GM23338 (cell line): ENCODE results near the gene DTX1. TPM values are rescaled to one million over a fixed set of nuclear protein-coding genes. Genes with fewer than 3 reads are reported as not detected.

Experiments
- ATAC-seq: fragments of 200-7000 bp; cut with Tn5 transposase; 3 replicates; pipeline ENCODE4 v1.9.1; 2020
- DNase-seq: peaks from one replicate; pipeline ENCODE4 v3.0.0-alpha.2; 2015; ENCODE audit warnings: low spot score
- H2AFZ ChIP-seq: fragments of 200-600 bp; sonication (generic); 2 replicates; pipeline ENCODE4 v1.8.0; 2016; ENCODE audit warnings: antibody characterized with exemption, mild to moderate bottlenecking, moderate library complexity
- H3F3A ChIP-seq: fragments of 200-600 bp; sonication (generic); replicated peaks from 2 replicates; pipeline ENCODE4 v1.8.0; 2017; ENCODE audit warnings: antibody characterized with exemption, mixed run types, low read depth
- H3K27ac ChIP-seq: fragments of 200-600 bp; sonication (generic); 2 replicates; pipeline ENCODE4 v1.6.1; 2016; ENCODE audit warnings: low read depth
- H3K27me3 ChIP-seq: fragments of 200-600 bp; sonication (generic); 2 replicates; pipeline ENCODE4 v1.8.0; 2016; ENCODE audit warnings: mild to moderate bottlenecking, mixed run types, moderate library complexity; ENCODE audit not compliant: insufficient read depth
- H3K36me3 ChIP-seq: fragments of 200-600 bp; sonication (generic); 2 replicates; pipeline ENCODE4 v1.8.0; 2016; ENCODE audit warnings: mild to moderate bottlenecking; ENCODE audit not compliant: insufficient read depth
- H3K4me1 ChIP-seq: fragments of 200-600 bp; sonication (generic); 2 replicates; pipeline ENCODE4 v1.8.0; 2016; ENCODE audit warnings: mild to moderate bottlenecking, moderate library complexity; ENCODE audit not compliant: insufficient read depth
- H3K4me2 ChIP-seq: fragments of 200-600 bp; sonication (generic); 2 replicates; pipeline ENCODE4 v1.7.1; 2017; ENCODE audit warnings: mixed run types
- H3K4me3 ChIP-seq: fragments of 200-600 bp; sonication (generic); 2 replicates; pipeline ENCODE4 v1.6.1; 2016; ENCODE audit warnings: mixed run types
- H3K79me2 ChIP-seq: fragments of 200-600 bp; sonication (generic); replicated peaks from 2 replicates; pipeline ENCODE4 v1.8.0; 2017; ENCODE audit warnings: mild to moderate bottlenecking; ENCODE audit not compliant: insufficient read depth
- H3K9me2 ChIP-seq: fragments of 200-600 bp; sonication (generic); 2 replicates; pipeline ENCODE4 v1.8.0; 2017; ENCODE audit not compliant: insufficient read depth
- H4K20me1 ChIP-seq: fragments of 200-600 bp; sonication (generic); replicated peaks from 2 replicates; pipeline ENCODE4 v1.8.0; 2017; ENCODE audit warnings: mild to moderate bottlenecking; ENCODE audit not compliant: insufficient read depth
- H3K27ac Mint-ChIP-seq: 2 replicates; pipeline ENCODE4 v1.8.0; 2020; ENCODE audit warnings: inconsistent platforms, mild to moderate bottlenecking, moderate library complexity, mixed read lengths
- H3K27me3 Mint-ChIP-seq: 3 replicates; pipeline ENCODE4 v1.8.0; 2022; ENCODE audit warnings: low read depth, mild to moderate bottlenecking, moderate library complexity, mixed read lengths, inconsistent platforms; ENCODE audit not compliant: insufficient read depth, poor library complexity
- H3K36me3 Mint-ChIP-seq: 3 replicates; pipeline ENCODE4 v1.8.0; 2021; ENCODE audit warnings: low read depth, mild to moderate bottlenecking, inconsistent platforms, moderate library complexity, mixed read lengths
- H3K4me1 Mint-ChIP-seq: 3 replicates; pipeline ENCODE4 v1.8.0; 2020; ENCODE audit warnings: mild to moderate bottlenecking, inconsistent platforms, mixed read lengths
- H3K4me3 Mint-ChIP-seq: 3 replicates; pipeline ENCODE4 v1.8.0; 2021; ENCODE audit warnings: moderate library complexity, mild to moderate bottlenecking, inconsistent platforms, mixed read lengths
- H3K9me3 Mint-ChIP-seq: 3 replicates; pipeline ENCODE4 v1.8.0; 2020; ENCODE audit warnings: moderate library complexity, mild to moderate bottlenecking, inconsistent platforms, mixed read lengths
- CTCF ChIP-seq, 2 experiments: fragments of 200-600 bp in 1 of 2; sonication (generic) in 1 of 2; conservative IDR thresholded peaks; 2 replicates each; pipeline versions ENCODE4 v1.5.1 to v1.6.1; 2016 to 2017; ENCODE audit warnings: antibody characterized with exemption in 2 of 2, low read depth in 2 of 2, mild to moderate bottlenecking in 2 of 2, moderate library complexity in 1 of 2
- ETS1 ChIP-seq: IDR thresholded peaks from 2 replicates; pipeline ENCODE4 v1.6.1; 2016; ENCODE audit warnings: antibody characterized with exemption
- EZH2 ChIP-seq: fragments of 200-600 bp; sonication (generic); IDR thresholded peaks from one replicate; pipeline ENCODE4 v1.8.0; 2017; ENCODE audit warnings: antibody characterized with exemption, mild to moderate bottlenecking, low read depth; ENCODE audit not compliant: unreplicated experiment
- EZH2phosphoT487 ChIP-seq: fragments of 200-600 bp; sonication (generic); IDR thresholded peaks from one replicate; pipeline ENCODE4 v1.8.1; 2018; ENCODE audit warnings: antibody characterized with exemption; ENCODE audit not compliant: unreplicated experiment
- JUNB ChIP-seq: IDR thresholded peaks from one replicate; pipeline ENCODE4 v1.6.1; 2016; ENCODE audit warnings: antibody characterized with exemption; ENCODE audit not compliant: unreplicated experiment
- NANOG ChIP-seq: IDR thresholded peaks from 2 replicates; pipeline ENCODE4 v1.6.1; 2016; ENCODE audit warnings: antibody characterized with exemption, borderline replicate concordance
- POLR2AphosphoS5 ChIP-seq: IDR thresholded peaks from 2 replicates; pipeline ENCODE4 v1.6.1; 2016; ENCODE audit warnings: antibody characterized with exemption, low read depth
- STAT1 ChIP-seq: IDR thresholded peaks from one replicate; pipeline ENCODE4 v1.6.1; 2016; ENCODE audit warnings: antibody characterized with exemption; ENCODE audit not compliant: unreplicated experiment
- ZNF331 ChIP-seq: fragments of 250-450 bp; sonication (Bioruptor Pico); IDR thresholded peaks from 2 replicates; pipeline ENCODE4 v1.5.0; 2020; ENCODE audit warnings: low read depth, mild to moderate bottlenecking, moderate library complexity
- ZNF462 ChIP-seq: fragments of 250-450 bp; sonication (Bioruptor Pico); IDR thresholded peaks from 2 replicates; pipeline ENCODE4 v1.5.0; 2020; ENCODE audit warnings: mild to moderate bottlenecking, moderate library complexity
- polyA plus RNA-seq: library from polyadenylated mRNA; unstranded; fragments of >200 nt; fragmentation: Nextera tagmentation; extraction: Ambion mirVana; gene quantifications from 2 replicates; pipeline ENCODE4 v1.2.1, GENCODE V29; 2016
- total RNA-seq: library from RNA; depleted of rRNA; stranded (reverse); fragments of >200 nt; shearing (Covaris generic); gene quantifications from 2 replicates; pipeline ENCODE4 v1.2.3, GENCODE V29; 2014
- TF ChIP-seq, protein P1 (sequence below): IDR thresholded peaks from one replicate; pipeline ENCODE4 v1.6.1; 2018; ENCODE audit warnings: antibody characterized with exemption; ENCODE audit not compliant: unreplicated experiment

Gene DTX1
- total and polyA plus RNA-seq, 2 experiments from 2014 or later, result 1.6 to 9.0 TPM

DNA sequence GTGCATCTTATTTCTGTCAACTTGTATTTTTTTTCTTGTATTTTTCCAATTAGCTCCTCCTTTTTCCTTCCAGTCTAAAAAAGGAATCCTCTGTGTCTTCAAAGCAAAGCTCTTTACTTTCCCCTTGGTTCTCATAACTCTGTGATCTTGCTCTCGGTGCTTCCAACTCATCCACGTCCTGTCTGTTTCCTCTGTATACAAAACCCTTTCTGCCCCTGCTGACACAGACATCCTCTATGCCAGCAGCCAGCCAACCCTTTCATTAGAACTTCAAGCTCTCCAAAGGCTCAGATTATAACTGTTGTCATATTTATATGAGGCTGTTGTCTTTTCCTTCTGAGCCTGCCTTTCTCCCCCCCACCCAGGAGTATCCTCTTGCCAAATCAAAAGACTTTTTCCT lies 45.8 kb upstream of the DTX1 start (continued):
- TF ChIP-seq CTCF (conservative IDR thresholded peaks at IDR 0.05; ENCODE audit: low read depth in 2 of 2), result no peak

DNA sequence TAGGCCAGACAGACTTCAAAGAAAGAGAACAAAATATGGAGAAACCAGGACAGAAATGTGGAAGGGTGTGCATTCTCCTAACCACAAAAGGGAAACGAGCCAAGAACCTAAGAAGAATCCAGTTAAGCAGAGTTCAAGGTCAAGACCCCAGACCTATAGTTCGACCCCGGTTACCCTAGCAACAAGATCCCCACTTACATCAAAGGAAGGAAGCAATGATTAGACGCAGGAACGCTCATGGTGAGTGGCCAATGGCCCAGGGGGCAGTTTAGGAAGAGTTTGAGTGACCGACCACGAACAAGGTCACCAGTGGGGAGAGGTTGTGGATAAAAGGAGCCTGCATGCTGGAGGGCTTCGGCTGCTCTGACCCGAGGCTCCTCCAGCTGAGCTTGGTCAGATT lies 42.0 kb upstream of the DTX1 start:
- Histone ChIP-seq H4K20me1 (no peaks in the 10 kb centered on the region), H3K36me3 (no peaks in the 10 kb centered on the region; the same call in 1 of the 2 replicates), H3K4me2 (no peak overlapping the region), H3K4me3 (no peak overlapping the region), H3K27me3 (no peaks in the 10 kb centered on the region), H3K4me1 (no peaks in the 10 kb centered on the region), H3K79me2 (no peaks in the 10 kb centered on the region), H3F3A (no peaks in the 10 kb centered on the region), H3K27ac (no peak overlapping the region), H3K9me2 (no peaks in the 10 kb centered on the region), H2AFZ (no peak overlapping the region)
- H3K27me3 Mint-ChIP-seq, result peaks cover 3% of the 10 kb centered on the region
- H3K4me3 Mint-ChIP-seq, result no peak overlapping the region
- no peak overlapping the region for H3K27ac Mint-ChIP-seq
- DNase-seq (no peak), ATAC-seq (no peak)
- H3K4me1 Mint-ChIP-seq, result no peaks in the 10 kb centered on the region
- H3K9me3 Mint-ChIP-seq, result peaks cover 16% of the 10 kb centered on the region
- H3K36me3 Mint-ChIP-seq, result no peaks in the 10 kb centered on the region
- no peak for TF ChIP-seq STAT1
- TF ChIP-seq POLR2AphosphoS5, result no peak
- TF ChIP-seq EZH2, result no peak
- no peak for TF ChIP-seq ETS1
- TF ChIP-seq CTCF (conservative IDR thresholded peaks at IDR 0.05; ENCODE audit: low read depth in 2 of 2), result no peak
- TF ChIP-seq, protein P1, sequence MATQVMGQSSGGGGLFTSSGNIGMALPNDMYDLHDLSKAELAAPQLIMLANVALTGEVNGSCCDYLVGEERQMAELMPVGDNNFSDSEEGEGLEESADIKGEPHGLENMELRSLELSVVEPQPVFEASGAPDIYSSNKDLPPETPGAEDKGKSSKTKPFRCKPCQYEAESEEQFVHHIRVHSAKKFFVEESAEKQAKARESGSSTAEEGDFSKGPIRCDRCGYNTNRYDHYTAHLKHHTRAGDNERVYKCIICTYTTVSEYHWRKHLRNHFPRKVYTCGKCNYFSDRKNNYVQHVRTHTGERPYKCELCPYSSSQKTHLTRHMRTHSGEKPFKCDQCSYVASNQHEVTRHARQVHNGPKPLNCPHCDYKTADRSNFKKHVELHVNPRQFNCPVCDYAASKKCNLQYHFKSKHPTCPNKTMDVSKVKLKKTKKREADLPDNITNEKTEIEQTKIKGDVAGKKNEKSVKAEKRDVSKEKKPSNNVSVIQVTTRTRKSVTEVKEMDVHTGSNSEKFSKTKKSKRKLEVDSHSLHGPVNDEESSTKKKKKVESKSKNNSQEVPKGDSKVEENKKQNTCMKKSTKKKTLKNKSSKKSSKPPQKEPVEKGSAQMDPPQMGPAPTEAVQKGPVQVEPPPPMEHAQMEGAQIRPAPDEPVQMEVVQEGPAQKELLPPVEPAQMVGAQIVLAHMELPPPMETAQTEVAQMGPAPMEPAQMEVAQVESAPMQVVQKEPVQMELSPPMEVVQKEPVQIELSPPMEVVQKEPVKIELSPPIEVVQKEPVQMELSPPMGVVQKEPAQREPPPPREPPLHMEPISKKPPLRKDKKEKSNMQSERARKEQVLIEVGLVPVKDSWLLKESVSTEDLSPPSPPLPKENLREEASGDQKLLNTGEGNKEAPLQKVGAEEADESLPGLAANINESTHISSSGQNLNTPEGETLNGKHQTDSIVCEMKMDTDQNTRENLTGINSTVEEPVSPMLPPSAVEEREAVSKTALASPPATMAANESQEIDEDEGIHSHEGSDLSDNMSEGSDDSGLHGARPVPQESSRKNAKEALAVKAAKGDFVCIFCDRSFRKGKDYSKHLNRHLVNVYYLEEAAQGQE, result no peak
- TF ChIP-seq ZNF462 (CRISPR knock-in tag), result no peak
- TF ChIP-seq JUNB, result no peak
- TF ChIP-seq ZNF331 (CRISPR knock-in tag), result no peak
- no peak for TF ChIP-seq NANOG
- TF ChIP-seq EZH2phosphoT487, result no peak
